ENCODE results near the gene NELFCD.
"Not testable (repeated sequence)": the region's sequence is repeated elsewhere in the genome, so short reads cannot be mapped to it uniquely, and the experiment has no call there.

- TF ChIP-seq CTCF (IDR thresholded peaks at IDR 0.05); POLR2A (IDR thresholded peaks at IDR 0.05); POLR2AphosphoS5 (IDR thresholded peaks at IDR 0.05); EP300 (IDR thresholded peaks at IDR 0.05; ENCODE audit: low read depth): not testable (repeated sequence)
Observed at GRCh38 chr20:59011874-59012157, 30.8 kb downstream of the NELFCD start.

Data from transverse colon (tissue), 4 donors.